Measurements from ENCODE around the gene SCARB1. TPM values are rescaled to one million over a fixed set of nuclear protein-coding genes. Genes with fewer than 3 reads are reported as not detected.
A peak's percentile ranks its signal among the peaks of the same experiment; 100 is the strongest.

SCARB1 gene
- total and polyA plus RNA-seq, 2 of the 13 experiments (the other 11 are each of a cell fraction or from before 2014, with no cell fraction given): 63.4 to 160 TPM

DNA sequence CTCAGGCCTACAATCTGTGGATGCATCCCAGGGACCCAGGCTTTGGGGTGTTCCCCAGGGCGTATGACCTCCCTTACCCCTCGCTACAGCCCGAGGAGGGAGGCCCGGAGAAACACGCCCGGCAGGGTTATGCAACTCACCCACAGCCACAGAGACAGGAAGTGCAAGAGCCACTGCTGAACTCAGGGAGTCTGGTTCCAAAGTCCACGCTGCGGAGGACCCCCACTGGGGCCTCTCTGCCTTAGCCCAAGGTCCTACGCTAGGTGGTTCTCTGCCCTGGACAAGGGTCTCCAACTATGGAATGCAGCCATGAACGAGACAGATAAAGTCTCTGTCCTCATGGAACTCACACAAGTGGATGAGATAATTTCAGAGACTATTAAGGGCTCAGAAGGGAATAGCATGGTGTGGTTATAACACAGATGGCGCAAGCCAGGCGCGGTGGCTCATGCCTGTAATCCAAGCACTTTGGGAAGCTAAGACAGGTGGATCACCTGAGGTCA is 11.3 kb downstream of the SCARB1 start:
- Histone ChIP-seq H3K36me3 (replicated peaks in 1 of 2; ENCODE audit: control insufficient read depth in 1 of 2, insufficient read depth in 2 of 2, low read length in 2 of 2) (peaks cover 6 to 29% of the 10 kb centered on the region in 2 experiments), H3K4me1 (ENCODE audit: insufficient read depth, low read length) (peaks cover 94% of the 10 kb centered on the region), H3K9me3 (ENCODE audit: low read length) (no peaks in the 10 kb centered on the region), H3K4me3 (replicated peaks in 1 of 3; ENCODE audit: insufficient read depth in 1 of 3, low read depth in 2 of 3, low read length in 3 of 3) (peak overlapping the region in 1 of 3 experiments; percentile 42; a peak in 2 of 6 replicates), H3K27me3 (ENCODE audit: control insufficient read depth in 1 of 2, insufficient read depth in 2 of 2, low read length in 2 of 2) (no peaks in the 10 kb centered on the region), H3K9ac (ENCODE audit: insufficient read depth, low read depth, low read length) (peak overlapping the region; percentile 16), H3K27ac (ENCODE audit: extremely low read length, insufficient read depth, low read length) (peak overlapping the region; percentile 70), H4K20me1 (ENCODE audit: insufficient read depth, low read length) (peaks cover 27% of the 10 kb centered on the region), H2AFZ (ENCODE audit: low read length) (no peak overlapping the region), H3K79me2 (ENCODE audit: insufficient read depth, low read length) (peaks cover 81% of the 10 kb centered on the region), H3K4me2 (ENCODE audit: low read depth, low read length) (peak overlapping the region; percentile 61)
- no TSS peak for BruUV-seq (replicated peaks)
- DNase-seq (ENCODE audit: low spot score) (peak; percentile 89), ATAC-seq (peak; percentile 54), FAIRE-seq (peak; percentile 88)
- ChIA-PET CTCF (ENCODE audit: low intra/inter-chr PET ratio, low total read pairs) (interaction anchor here (1.2 kb wide), 1 partner anchor 54 kb away, joined by 8 read pairs; no protein-coding TSS in a partner anchor), POLR2A (interaction anchor here (0.7 to 1.9 kb wide), 9 partner anchors 10 to 75 kb away, joined by 3 to 8 read pairs (median 4); partner anchors contain the start of gene SCARB1)
- in situ Hi-C loops (cut with HindIII; ENCODE audit: extremely low pct_ligation_motif_present, low pct_unique_long_range_greater_than_20kb) (no loop called here), intact Hi-C loops (cut with micrococcal nuclease; ENCODE audit: unreplicated experiment) (loop anchor here (1.0 kb wide), 1 partner anchor 14 kb away; no protein-coding TSS in a partner anchor)
- 22% methylated on average over 11 of the region's 13 CpGs for WGBS (ENCODE audit: low lambda C conversion rate)
- TF ChIP-seq ZNF790 (CRISPR knock-in tag; IDR thresholded peaks at IDR 0.05; ENCODE audit: borderline replicate concordance) (0 out of 2 replicates have a peak, but pooled peaks have one; percentile 54), ZNF724P (CRISPR knock-in tag; IDR thresholded peaks at IDR 0.05; ENCODE audit: borderline replicate concordance) (peak; percentile 75; the same call in 1 of the 2 replicates), ZNF850 (CRISPR knock-in tag; conservative IDR thresholded peaks at IDR 0.05) (0 out of 2 replicates have a peak, but pooled peaks have one; percentile 68), MATR3 (CRISPR knock-in tag; IDR thresholded peaks at IDR 0.05) (no peak), SMAD9 (CRISPR knock-in tag; IDR thresholded peaks at IDR 0.05) (no peak), ZNF598 (CRISPR knock-in tag; IDR thresholded peaks at IDR 0.05; ENCODE audit: borderline replicate concordance) (no peak), FOSL1 (CRISPR knock-in tag; IDR thresholded peaks at IDR 0.05; ENCODE audit: borderline replicate concordance) (no peak)
- TF ChIP-seq, protein P1, sequence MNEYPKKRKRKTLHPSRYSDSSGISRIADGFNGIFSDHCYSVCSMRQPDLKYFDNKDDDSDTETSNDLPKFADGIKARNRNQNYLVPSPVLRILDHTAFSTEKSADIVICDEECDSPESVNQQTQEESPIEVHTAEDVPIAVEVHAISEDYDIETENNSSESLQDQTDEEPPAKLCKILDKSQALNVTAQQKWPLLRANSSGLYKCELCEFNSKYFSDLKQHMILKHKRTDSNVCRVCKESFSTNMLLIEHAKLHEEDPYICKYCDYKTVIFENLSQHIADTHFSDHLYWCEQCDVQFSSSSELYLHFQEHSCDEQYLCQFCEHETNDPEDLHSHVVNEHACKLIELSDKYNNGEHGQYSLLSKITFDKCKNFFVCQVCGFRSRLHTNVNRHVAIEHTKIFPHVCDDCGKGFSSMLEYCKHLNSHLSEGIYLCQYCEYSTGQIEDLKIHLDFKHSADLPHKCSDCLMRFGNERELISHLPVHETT (CRISPR knock-in tag; conservative IDR thresholded peaks at IDR 0.05): peak; percentile 34; the same call in 1 of the 2 replicates
- TF ChIP-seq, protein P2, sequence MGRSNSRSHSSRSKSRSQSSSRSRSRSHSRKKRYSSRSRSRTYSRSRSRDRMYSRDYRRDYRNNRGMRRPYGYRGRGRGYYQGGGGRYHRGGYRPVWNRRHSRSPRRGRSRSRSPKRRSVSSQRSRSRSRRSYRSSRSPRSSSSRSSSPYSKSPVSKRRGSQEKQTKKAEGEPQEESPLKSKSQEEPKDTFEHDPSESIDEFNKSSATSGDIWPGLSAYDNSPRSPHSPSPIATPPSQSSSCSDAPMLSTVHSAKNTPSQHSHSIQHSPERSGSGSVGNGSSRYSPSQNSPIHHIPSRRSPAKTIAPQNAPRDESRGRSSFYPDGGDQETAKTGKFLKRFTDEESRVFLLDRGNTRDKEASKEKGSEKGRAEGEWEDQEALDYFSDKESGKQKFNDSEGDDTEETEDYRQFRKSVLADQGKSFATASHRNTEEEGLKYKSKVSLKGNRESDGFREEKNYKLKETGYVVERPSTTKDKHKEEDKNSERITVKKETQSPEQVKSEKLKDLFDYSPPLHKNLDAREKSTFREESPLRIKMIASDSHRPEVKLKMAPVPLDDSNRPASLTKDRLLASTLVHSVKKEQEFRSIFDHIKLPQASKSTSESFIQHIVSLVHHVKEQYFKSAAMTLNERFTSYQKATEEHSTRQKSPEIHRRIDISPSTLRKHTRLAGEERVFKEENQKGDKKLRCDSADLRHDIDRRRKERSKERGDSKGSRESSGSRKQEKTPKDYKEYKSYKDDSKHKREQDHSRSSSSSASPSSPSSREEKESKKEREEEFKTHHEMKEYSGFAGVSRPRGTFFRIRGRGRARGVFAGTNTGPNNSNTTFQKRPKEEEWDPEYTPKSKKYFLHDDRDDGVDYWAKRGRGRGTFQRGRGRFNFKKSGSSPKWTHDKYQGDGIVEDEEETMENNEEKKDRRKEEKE (IDR thresholded peaks at IDR 0.05): no peak
- TF ChIP-seq, protein P3, sequence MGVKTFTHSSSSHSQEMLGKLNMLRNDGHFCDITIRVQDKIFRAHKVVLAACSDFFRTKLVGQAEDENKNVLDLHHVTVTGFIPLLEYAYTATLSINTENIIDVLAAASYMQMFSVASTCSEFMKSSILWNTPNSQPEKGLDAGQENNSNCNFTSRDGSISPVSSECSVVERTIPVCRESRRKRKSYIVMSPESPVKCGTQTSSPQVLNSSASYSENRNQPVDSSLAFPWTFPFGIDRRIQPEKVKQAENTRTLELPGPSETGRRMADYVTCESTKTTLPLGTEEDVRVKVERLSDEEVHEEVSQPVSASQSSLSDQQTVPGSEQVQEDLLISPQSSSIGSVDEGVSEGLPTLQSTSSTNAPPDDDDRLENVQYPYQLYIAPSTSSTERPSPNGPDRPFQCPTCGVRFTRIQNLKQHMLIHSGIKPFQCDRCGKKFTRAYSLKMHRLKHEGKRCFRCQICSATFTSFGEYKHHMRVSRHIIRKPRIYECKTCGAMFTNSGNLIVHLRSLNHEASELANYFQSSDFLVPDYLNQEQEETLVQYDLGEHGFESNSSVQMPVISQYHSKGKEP (CRISPR knock-in tag; IDR thresholded peaks at IDR 0.05): no peak
